Measurements from ENCODE around the gene GLTPD2.
A peak's percentile ranks its signal among the peaks of the same experiment; 100 is the strongest.

GLTPD2 gene

DNA sequence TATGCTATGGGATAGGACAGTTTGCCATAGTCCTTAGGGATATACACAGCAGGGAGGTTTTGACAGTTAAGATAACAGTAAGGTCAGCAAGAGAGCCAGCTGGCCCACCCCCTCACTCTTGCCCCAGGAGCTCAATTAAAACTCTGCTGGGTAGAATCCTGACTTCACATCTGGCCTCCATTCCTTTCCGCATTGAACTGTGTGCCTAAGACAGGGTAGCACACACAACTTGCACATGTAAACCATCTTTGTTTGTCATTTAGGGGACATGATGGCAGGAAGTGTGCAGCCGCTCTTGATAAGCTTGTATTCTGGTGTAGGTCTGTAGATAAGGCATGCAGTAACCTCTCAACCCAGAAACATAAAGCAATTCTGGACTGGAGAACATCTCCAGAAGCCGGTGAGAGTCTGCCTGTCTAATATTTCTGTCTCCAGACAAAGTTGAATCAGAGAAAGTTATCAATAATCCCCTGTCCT is 49.6 kb downstream of the GLTPD2 start:
- Histone ChIP-seq H3K14ac (ENCODE audit: low read length) (no peak overlapping the region), H4K12ac (ENCODE audit: low read depth, low read length) (no peak overlapping the region), H3K4me2 (ENCODE audit: low read length) (no peak overlapping the region), H2BK5ac (ENCODE audit: low read depth, low read length, poor library complexity) (no peak overlapping the region), H3K18ac (ENCODE audit: low read length) (no peak overlapping the region), H3K27me3 (ENCODE audit: insufficient read depth, low read length) (no peaks in the 10 kb centered on the region), H2BK120ac (ENCODE audit: insufficient read depth, low read length, poor library complexity) (no peak overlapping the region), H4K8ac (ENCODE audit: low read depth, low read length) (no peak overlapping the region), H2BK12ac (ENCODE audit: low read length) (no peak overlapping the region), H3K36me3 (ENCODE audit: control insufficient read depth in 1 of 2, insufficient read depth in 2 of 2, low read length in 2 of 2) (peaks cover 8 to 13% of the 10 kb centered on the region in 2 experiments), H2AK5ac (ENCODE audit: low read length) (no peak overlapping the region), H2AFZ (ENCODE audit: insufficient read depth, low read length, poor library complexity) (no peak overlapping the region), H3K23ac (ENCODE audit: low read length) (no peak overlapping the region), H3K4me3 (ENCODE audit: low read depth, low read length) (no peak overlapping the region), H3K4me1 (ENCODE audit: control insufficient read depth in 1 of 2, insufficient read depth in 2 of 2, low read length in 2 of 2) (peaks cover 13 to 24% of the 10 kb centered on the region in 2 experiments), H3K79me1 (ENCODE audit: low read length) (peaks cover 6% of the 10 kb centered on the region), H4K91ac (ENCODE audit: low read depth, low read length) (no peak overlapping the region), H3K79me2 (ENCODE audit: control insufficient read depth, insufficient read depth, low read length, poor library complexity) (peaks cover 30% of the 10 kb centered on the region), H3K9me3 (ENCODE audit: insufficient read depth, low read depth, low read length) (no peaks in the 10 kb centered on the region), H3K4ac (ENCODE audit: low read depth, low read length) (peak overlapping the region; percentile 59), H3K9ac (ENCODE audit: low read length) (no peak overlapping the region), H3K27ac (ENCODE audit: low read depth, low read length) (no peak overlapping the region)
- WGBS (ENCODE audit: extremely low coverage, insufficient coverage, insufficient read length): no CpG with 5 or more reads among the region's 3 CpGs
- no peak for DNase-seq

GRCh38 chr17:4839221-4839620 is 50.5 kb downstream of the GLTPD2 start:
- no CpG with 5 or more reads among the region's 8 CpGs for WGBS (ENCODE audit: extremely low coverage, insufficient coverage, insufficient read length)
- DNase-seq: no peak

More at GRCh38 chr17:4839221-4839620, 50.5 kb downstream of the GLTPD2 start:
- H3K4me3 ChIP-seq (ENCODE audit: low read depth, low read length): no peak overlapping the region
- peak overlapping the region; percentile 49 for H3K4ac ChIP-seq (ENCODE audit: low read depth, low read length)
- H3K9me3 ChIP-seq (ENCODE audit: insufficient read depth, low read depth, low read length): no peaks in the 10 kb centered on the region
- H2BK12ac ChIP-seq (ENCODE audit: low read length): no peak overlapping the region
- H3K27ac ChIP-seq (ENCODE audit: low read depth, low read length): no peak overlapping the region
- H3K79me1 ChIP-seq (ENCODE audit: low read length): no peaks in the 10 kb centered on the region
- H4K8ac ChIP-seq (ENCODE audit: low read depth, low read length): no peak overlapping the region
- H3K4me2 ChIP-seq (ENCODE audit: low read length): no peak overlapping the region
- H2AFZ ChIP-seq (ENCODE audit: insufficient read depth, low read length, poor library complexity): no peak overlapping the region
- H2AK5ac ChIP-seq (ENCODE audit: low read length): no peak overlapping the region
- peaks cover 22% of the 10 kb centered on the region for H3K79me2 ChIP-seq (ENCODE audit: control insufficient read depth, insufficient read depth, low read length, poor library complexity)
- H4K12ac ChIP-seq (ENCODE audit: low read depth, low read length): no peak overlapping the region
- H3K36me3 ChIP-seq (ENCODE audit: control insufficient read depth in 1 of 2, insufficient read depth in 2 of 2, low read length in 2 of 2): peaks cover 8 to 15% of the 10 kb centered on the region in 2 experiments
- H3K18ac ChIP-seq (ENCODE audit: low read length): no peak overlapping the region
- no peak overlapping the region for H3K23ac ChIP-seq (ENCODE audit: low read length)
- H4K91ac ChIP-seq (ENCODE audit: low read depth, low read length): no peak overlapping the region
- H2BK120ac ChIP-seq (ENCODE audit: insufficient read depth, low read length, poor library complexity): no peak overlapping the region
- peaks cover 11 to 21% of the 10 kb centered on the region in 2 experiments for H3K4me1 ChIP-seq (ENCODE audit: control insufficient read depth in 1 of 2, insufficient read depth in 2 of 2, low read length in 2 of 2)
- H3K27me3 ChIP-seq (ENCODE audit: insufficient read depth, low read length): no peaks in the 10 kb centered on the region
- no peak overlapping the region for H2BK5ac ChIP-seq (ENCODE audit: low read depth, low read length, poor library complexity)
- H3K14ac ChIP-seq (ENCODE audit: low read length): no peak overlapping the region
- H3K9ac ChIP-seq (ENCODE audit: low read length): no peak overlapping the region
